Sigmoid colon (tissue), 4 donors: ENCODE data around the gene TRAP1.

Source experiments
- POLR2A ChIP-seq, 2 donors: fragments of 450-650 bp; IDR thresholded peaks; one replicate each; pipeline ENCODE4 v1.6.1; 2016; ENCODE audit warnings: antibody characterized with exemption in 2 of 2, mild to moderate bottlenecking in 2 of 2, moderate library complexity in 2 of 2
- POLR2AphosphoS5 ChIP-seq, 4 donors: sonication (generic); formaldehyde crosslinking; IDR thresholded peaks; one replicate each; pipeline ENCODE4 v1.6.1; 2017; ENCODE audit warnings: antibody characterized with exemption in 4 of 4
- TF ChIP-seq, protein P1 (sequence below), 4 experiments: fragments of 450-650 bp in 3 of 4; fragments of 200-600 bp in 1 of 4; IDR thresholded peaks; one replicate each; pipeline ENCODE4 v1.5.1; 2016 to 2019; ENCODE audit warnings: antibody characterized with exemption in 4 of 4, mild to moderate bottlenecking in 3 of 4, moderate library complexity in 2 of 4

DNA sequence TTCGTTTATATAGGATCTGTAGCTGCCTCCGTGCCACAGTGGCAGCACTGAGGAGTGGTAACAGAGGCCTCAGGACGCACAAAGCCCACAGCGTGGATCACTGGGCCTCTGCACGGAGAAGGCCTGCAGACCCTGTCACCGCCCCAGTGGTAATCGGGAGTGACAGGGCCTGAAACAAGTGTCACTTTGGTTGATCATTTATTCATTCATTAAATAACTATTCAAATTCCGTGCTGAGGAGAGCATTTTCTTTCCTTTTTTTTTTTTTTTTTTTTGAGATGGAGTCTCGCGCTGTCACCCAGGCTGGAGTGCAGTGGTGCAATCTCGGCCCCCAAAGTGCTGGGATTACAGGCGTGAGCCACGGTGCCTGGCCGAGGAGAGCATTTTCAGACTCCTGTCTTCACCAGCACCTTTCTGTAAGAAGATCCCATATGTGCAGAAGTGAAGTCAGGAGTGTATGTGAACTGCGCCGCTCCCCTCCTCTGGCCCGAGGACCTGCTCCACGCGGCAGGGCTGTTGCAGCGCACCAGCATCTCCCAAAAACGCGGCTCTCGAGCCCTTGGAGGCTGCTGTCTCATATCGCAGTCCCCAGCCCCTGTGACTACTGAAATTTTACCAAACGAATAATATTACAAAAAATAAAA, 44.9 kb upstream of the TRAP1 start:
- TF ChIP-seq, protein P1, sequence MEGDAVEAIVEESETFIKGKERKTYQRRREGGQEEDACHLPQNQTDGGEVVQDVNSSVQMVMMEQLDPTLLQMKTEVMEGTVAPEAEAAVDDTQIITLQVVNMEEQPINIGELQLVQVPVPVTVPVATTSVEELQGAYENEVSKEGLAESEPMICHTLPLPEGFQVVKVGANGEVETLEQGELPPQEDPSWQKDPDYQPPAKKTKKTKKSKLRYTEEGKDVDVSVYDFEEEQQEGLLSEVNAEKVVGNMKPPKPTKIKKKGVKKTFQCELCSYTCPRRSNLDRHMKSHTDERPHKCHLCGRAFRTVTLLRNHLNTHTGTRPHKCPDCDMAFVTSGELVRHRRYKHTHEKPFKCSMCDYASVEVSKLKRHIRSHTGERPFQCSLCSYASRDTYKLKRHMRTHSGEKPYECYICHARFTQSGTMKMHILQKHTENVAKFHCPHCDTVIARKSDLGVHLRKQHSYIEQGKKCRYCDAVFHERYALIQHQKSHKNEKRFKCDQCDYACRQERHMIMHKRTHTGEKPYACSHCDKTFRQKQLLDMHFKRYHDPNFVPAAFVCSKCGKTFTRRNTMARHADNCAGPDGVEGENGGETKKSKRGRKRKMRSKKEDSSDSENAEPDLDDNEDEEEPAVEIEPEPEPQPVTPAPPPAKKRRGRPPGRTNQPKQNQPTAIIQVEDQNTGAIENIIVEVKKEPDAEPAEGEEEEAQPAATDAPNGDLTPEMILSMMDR (IDR thresholded peaks at IDR 0.05) = no peak
- TF ChIP-seq POLR2AphosphoS5 (IDR thresholded peaks at IDR 0.05) (no peak), POLR2A (IDR thresholded peaks at IDR 0.05) (no peak)
